GM23248 (cell line): ENCODE results near the gene LRRIQ1. TPM values are rescaled to one million over a fixed set of nuclear protein-coding genes. Genes with fewer than 3 reads are reported as not detected.

Source experiments
- DNase-seq: peaks from one replicate; pipeline ENCODE4 v3.0.0-alpha.2; 2015
- H2AFZ ChIP-seq: fragments of 200-600 bp; sonication (generic); 2 replicates; pipeline ENCODE4 v1.6.1; 2016; ENCODE audit warnings: antibody characterized with exemption
- H3F3A ChIP-seq: fragments of 200-600 bp; sonication (generic); 2 replicates; pipeline ENCODE4 v1.6.1; 2016; ENCODE audit warnings: mild to moderate bottlenecking, antibody characterized with exemption, mixed run types; ENCODE audit not compliant: insufficient read depth
- H3K27ac ChIP-seq: fragments of 200-600 bp; sonication (generic); 2 replicates; pipeline ENCODE4 v1.5.1; 2016; ENCODE audit warnings: mild to moderate bottlenecking
- H3K27me3 ChIP-seq: fragments of 200-600 bp; sonication (generic); replicated peaks from 2 replicates; pipeline ENCODE4 v1.6.1; 2016; ENCODE audit warnings: mild to moderate bottlenecking; ENCODE audit not compliant: insufficient read depth
- H3K36me3 ChIP-seq: fragments of 200-600 bp; sonication (generic); 2 replicates; pipeline ENCODE4 v1.6.1; 2016; ENCODE audit warnings: low read depth, mild to moderate bottlenecking
- H3K4me1 ChIP-seq: fragments of 200-600 bp; sonication (generic); 2 replicates; pipeline ENCODE4 v1.6.1; 2016; ENCODE audit warnings: mild to moderate bottlenecking; ENCODE audit not compliant: insufficient read depth
- H3K4me2 ChIP-seq: fragments of 200-600 bp; sonication (generic); one replicate; pipeline ENCODE4 v1.6.1; 2016; ENCODE audit warnings: mild to moderate bottlenecking; ENCODE audit not compliant: unreplicated experiment
- H3K4me3 ChIP-seq: fragments of 200-600 bp; sonication (generic); 2 replicates; pipeline ENCODE4 v1.5.1; 2016; ENCODE audit warnings: mild to moderate bottlenecking
- H3K79me2 ChIP-seq: fragments of 200-600 bp; sonication (generic); 2 replicates; pipeline ENCODE4 v1.6.1; 2016; ENCODE audit warnings: mild to moderate bottlenecking; ENCODE audit not compliant: insufficient read depth
- H3K9ac ChIP-seq: fragments of 200-600 bp; sonication (generic); 2 replicates; pipeline ENCODE4 v1.6.1; 2016; ENCODE audit warnings: mild to moderate bottlenecking
- H3K9me2 ChIP-seq: fragments of 200-600 bp; sonication (generic); 2 replicates; pipeline ENCODE4 v1.6.1; 2016; ENCODE audit warnings: mixed run types, mild to moderate bottlenecking, moderate library complexity; ENCODE audit not compliant: insufficient read depth
- H3K9me3 ChIP-seq: fragments of 200-600 bp; sonication (generic); one replicate; pipeline ENCODE4 v1.6.1; 2017; ENCODE audit warnings: low read depth
- H4K20me1 ChIP-seq: fragments of 200-600 bp; sonication (generic); 2 replicates; pipeline ENCODE4 v1.6.0; 2016; ENCODE audit not compliant: insufficient read depth
- EZH2 ChIP-seq: fragments of 200-600 bp; sonication (generic); IDR thresholded peaks from 2 replicates; pipeline ENCODE4 v1.6.1; 2018; ENCODE audit warnings: antibody characterized with exemption, mild to moderate bottlenecking; ENCODE audit not compliant: insufficient read depth, poor library complexity, severe bottlenecking
- EZH2phosphoT487 ChIP-seq: fragments of 200-600 bp; sonication (generic); IDR thresholded peaks from 2 replicates; pipeline ENCODE4 v1.6.1; 2018; ENCODE audit warnings: antibody characterized with exemption, moderate library complexity, mild to moderate bottlenecking, low read depth; ENCODE audit not compliant: insufficient read depth
- WGBS, 2 experiments: methylation state at CpG; one replicate each; pipeline ENCODE4 v1.1.6; 2015 to 2017; ENCODE audit warnings: low lambda C conversion rate in 2 of 2, low coverage in 1 of 2; ENCODE audit errors: missing lambda C conversion rate in 2 of 2; 5-methylcytosine and 5-hydroxymethylcytosine counted together
- in situ Hi-C: fragments of 300-500 bp; cut with MboI; formaldehyde crosslinking; loops from 2 replicates; pipeline ENCODE4 v1.15.0; 2020
- polyA plus RNA-seq: library from polyadenylated mRNA; unstranded; fragments of >200 nt; fragmentation: Nextera tagmentation; extraction: Ambion mirVana; gene quantifications from 2 replicates; pipeline ENCODE4 v1.2.1, GENCODE V29; 2016
- total RNA-seq: library from RNA; depleted of rRNA; stranded (reverse); fragments of >200 nt; shearing (Covaris generic); gene quantifications from 2 replicates; pipeline ENCODE4 v1.2.3, GENCODE V29; 2014

The LRRIQ1 gene
- total and polyA plus RNA-seq, 2 experiments from 2014 or later: 0.11 to 0.88 TPM

GRCh38 chr12:85016413-85016812 lies 19.7 kb upstream of the LRRIQ1 start:
- Histone ChIP-seq H3K36me3 (no peaks in the 10 kb centered on the region), H3K4me2 (peak overlapping the region; percentile 48), H3K9me3 (no peaks in the 10 kb centered on the region), H3K4me1 (peaks cover 25% of the 10 kb centered on the region), H3K9me2 (no peaks in the 10 kb centered on the region), H4K20me1 (no peaks in the 10 kb centered on the region), H3K27me3 (no peaks in the 10 kb centered on the region), H2AFZ (peak overlapping the region; percentile 63; the same call in 1 of the 2 replicates), H3K4me3 (no peak overlapping the region), H3F3A (0 out of 2 replicates have a peak, but pooled peaks cover 4% of the 10 kb centered on the region), H3K9ac (0 out of 2 replicates have a peak overlapping the region, but pooled peaks have one; percentile 11), H3K79me2 (no peaks in the 10 kb centered on the region), H3K27ac (peak overlapping the region; percentile 61)
- WGBS, 2 experiments: 0 to 7% methylated on average over 1 of the region's 1 CpG
- DNase-seq: peak; percentile 97
- in situ Hi-C loops: no loop called here
- TF ChIP-seq EZH2phosphoT487 (no peak), EZH2 (no peak)

- Histone ChIP-seq H2AFZ (peak overlapping the region; percentile 63), H3K79me2 (no peaks in the 10 kb centered on the region), H3K27ac (peak overlapping the region; percentile 61), H3K4me2 (no peak overlapping the region), H3K27me3 (no peaks in the 10 kb centered on the region), H3K9me3 (no peaks in the 10 kb centered on the region), H3K9me2 (no peaks in the 10 kb centered on the region), H3K4me1 (peaks cover 25% of the 10 kb centered on the region), H4K20me1 (no peaks in the 10 kb centered on the region), H3F3A (0 out of 2 replicates have a peak, but pooled peaks cover 4% of the 10 kb centered on the region), H3K36me3 (no peaks in the 10 kb centered on the region), H3K4me3 (no peak overlapping the region), H3K9ac (0 out of 2 replicates have a peak overlapping the region, but pooled peaks have one; percentile 11)
- no peak for DNase-seq
- TF ChIP-seq EZH2phosphoT487 (no peak), EZH2 (no peak)
- 94 to 96% methylated on average over 3 of the region's 3 CpGs for WGBS, 2 experiments
- in situ Hi-C loops: no loop called here
These were observed 19.0 kb upstream of the LRRIQ1 start for GRCh38 chr12:85017133-85017532.

- Histone ChIP-seq H3F3A (0 out of 2 replicates have a peak, but pooled peaks cover 4% of the 10 kb centered on the region), H3K79me2 (no peaks in the 10 kb centered on the region), H3K9me3 (no peaks in the 10 kb centered on the region), H3K27ac (no peak overlapping the region), H4K20me1 (no peaks in the 10 kb centered on the region), H2AFZ (peak overlapping the region; percentile 63; the same call in 1 of the 2 replicates), H3K4me3 (no peak overlapping the region), H3K9ac (no peak overlapping the region), H3K4me1 (peaks cover 25% of the 10 kb centered on the region), H3K27me3 (no peaks in the 10 kb centered on the region), H3K36me3 (no peaks in the 10 kb centered on the region), H3K4me2 (no peak overlapping the region), H3K9me2 (no peaks in the 10 kb centered on the region)
- no peak for DNase-seq
- in situ Hi-C loops: no loop called here
- TF ChIP-seq EZH2phosphoT487: no peak
- no peak for TF ChIP-seq EZH2
These were observed 18.5 kb upstream of the LRRIQ1 start for GRCh38 chr12:85017618-85018017.

- TF ChIP-seq EZH2 (no peak), EZH2phosphoT487 (no peak)
- in situ Hi-C loops: no loop called here
- no peaks in the 10 kb centered on the region for H4K20me1 ChIP-seq
- no peaks in the 10 kb centered on the region for H3K9me3 ChIP-seq
- 80% methylated on average over 2 of the region's 2 CpGs for WGBS, 2 experiments
- no peaks in the 10 kb centered on the region for H3K9me2 ChIP-seq
- peaks cover 25% of the 10 kb centered on the region for H3K4me1 ChIP-seq
- H3K4me2 ChIP-seq: no peak overlapping the region
- no peaks in the 10 kb centered on the region for H3K27me3 ChIP-seq
- DNase-seq: no peak
- no peaks in the 10 kb centered on the region for H3K36me3 ChIP-seq
- no peaks in the 10 kb centered on the region for H3K79me2 ChIP-seq
- H3K4me3 ChIP-seq: no peak overlapping the region
- peak overlapping the region; percentile 21; the same call in 1 of the 2 replicates for H2AFZ ChIP-seq
- H3F3A ChIP-seq: 0 out of 2 replicates have a peak, but pooled peaks cover 4% of the 10 kb centered on the region
- no peak overlapping the region for H3K9ac ChIP-seq
- H3K27ac ChIP-seq: no peak overlapping the region
These were observed 18.1 kb upstream of the LRRIQ1 start for GRCh38 chr12:85018098-85018497.

- H3K4me2 ChIP-seq: no peak overlapping the region
- no peak overlapping the region for H3K9ac ChIP-seq
- no peaks in the 10 kb centered on the region for H3K4me1 ChIP-seq
- no peaks in the 10 kb centered on the region; the same call in 1 of the 2 replicates for H3K27me3 ChIP-seq
- no peaks in the 10 kb centered on the region for H3F3A ChIP-seq
- 0 out of 2 replicates have a peak overlapping the region, but pooled peaks have one; percentile 15 for H2AFZ ChIP-seq
- in situ Hi-C loops: loop anchor here (5.0 kb wide), 1 partner anchor 162 kb away; no protein-coding TSS in a partner anchor
- no peak overlapping the region for H3K4me3 ChIP-seq
- TF ChIP-seq EZH2 (no peak), EZH2phosphoT487 (no peak)
- no peaks in the 10 kb centered on the region for H3K9me2 ChIP-seq
- H3K36me3 ChIP-seq: no peaks in the 10 kb centered on the region
- DNase-seq: peak; percentile 72
- H3K79me2 ChIP-seq: no peaks in the 10 kb centered on the region
- H3K27ac ChIP-seq: no peak overlapping the region
- no peaks in the 10 kb centered on the region for H4K20me1 ChIP-seq
- no peaks in the 10 kb centered on the region for H3K9me3 ChIP-seq
These were observed 6.7 kb upstream of the LRRIQ1 start for GRCh38 chr12:85029456-85029855.
